Measurements from ENCODE around the gene UNC13B.
"Not testable (repeated sequence)": the region's sequence is repeated elsewhere in the genome, so short reads cannot be mapped to it uniquely, and the experiment has no call there.

UNC13B gene

GRCh38 chr9:35164711-35165110 lies 2.9 kb downstream of the UNC13B start:
- DNase-seq, result no peak

GRCh38 chr9:35167429-35167828 lies 5.6 kb downstream of the UNC13B start:
- DNase-seq, result not testable (repeated sequence)

- DNase-seq, result peak; percentile 33
Observed at GRCh38 chr9:35168963-35169362, 7.2 kb downstream of the UNC13B start.

DNA sequence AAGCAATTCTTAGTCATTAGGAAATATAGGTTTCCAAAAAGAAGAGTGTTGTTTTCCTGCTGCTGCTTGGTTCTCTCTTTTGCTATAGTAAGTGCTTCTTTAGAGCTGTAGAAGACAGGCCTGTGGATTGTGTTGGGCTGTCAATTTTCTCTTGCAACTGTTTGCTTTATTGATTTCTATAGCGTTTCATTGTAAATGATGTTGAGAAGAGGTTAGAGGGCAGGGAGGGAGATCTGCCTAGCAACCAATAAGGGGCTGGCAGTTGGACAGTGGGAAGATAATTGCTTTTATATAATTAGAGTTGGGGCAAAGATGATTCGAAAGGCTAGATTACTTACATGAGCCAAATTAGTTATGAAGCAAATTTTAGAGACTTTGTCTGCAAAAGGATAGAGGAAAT lies 11.1 kb downstream of the UNC13B start:
- DNase-seq, result peak; percentile 97

DNA sequence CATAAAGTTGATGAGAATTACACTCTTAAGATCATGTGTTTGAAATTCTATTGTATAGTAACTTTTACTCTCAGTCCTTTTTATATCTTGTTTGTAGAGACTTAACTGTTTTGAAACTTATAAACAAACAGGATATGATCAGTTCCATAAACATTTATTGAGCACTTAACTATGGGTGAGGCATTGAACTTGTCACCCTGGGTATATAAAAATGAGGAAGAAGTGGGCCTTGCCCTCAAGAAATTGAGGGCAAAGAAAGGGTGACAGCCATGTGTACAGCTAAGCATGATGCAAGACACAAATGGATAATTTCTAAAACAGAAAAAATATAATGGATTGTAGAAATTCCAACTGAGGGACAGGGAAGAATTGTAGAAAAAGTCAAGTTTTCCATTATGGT lies 15.7 kb downstream of the UNC13B start:
- DNase-seq, result no peak

DNA sequence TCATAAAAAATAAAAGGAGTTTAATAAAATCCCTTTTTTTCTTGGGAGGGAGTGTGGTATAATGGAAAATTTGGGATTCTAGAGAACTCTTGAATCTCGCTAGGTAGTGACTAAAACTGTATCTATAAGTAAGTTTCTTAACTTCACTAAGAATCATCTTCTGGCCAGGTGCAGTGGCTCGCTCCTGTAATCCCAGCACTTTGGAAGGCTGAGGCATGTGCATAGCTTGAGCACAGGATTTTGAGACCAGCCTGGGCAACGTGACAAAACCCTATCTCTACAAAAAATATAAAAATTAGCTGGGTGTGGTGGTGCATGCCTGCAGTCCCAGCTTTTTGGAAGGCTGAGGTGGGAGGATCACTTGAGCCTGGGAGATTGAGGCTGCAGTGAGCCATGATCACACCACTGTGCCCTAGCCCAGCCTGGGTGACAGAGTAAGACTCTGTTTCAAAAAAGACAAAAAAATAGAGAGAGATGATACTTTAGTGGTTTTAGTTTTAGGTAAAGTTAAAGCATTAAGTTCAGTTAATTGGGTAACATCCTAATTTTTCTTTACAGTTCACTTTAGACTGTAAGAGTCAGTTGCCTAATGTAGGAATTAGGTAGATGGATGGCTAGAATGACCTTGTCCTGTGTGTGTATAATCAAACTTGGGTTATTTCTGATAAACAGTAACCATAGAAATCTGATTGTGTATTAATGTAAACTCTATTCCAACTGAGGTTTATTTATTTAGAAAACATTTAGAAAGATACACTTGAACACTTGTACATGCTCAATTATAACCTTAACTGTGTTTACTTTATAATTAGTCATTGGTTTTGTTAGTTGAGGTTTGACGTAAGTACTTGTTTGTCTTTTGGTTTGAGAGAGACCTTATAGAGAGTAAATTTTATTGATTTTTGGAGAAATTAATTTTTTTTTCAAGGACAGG lies 17.8 kb downstream of the UNC13B start:
- peak; percentile 52 for DNase-seq

DNA sequence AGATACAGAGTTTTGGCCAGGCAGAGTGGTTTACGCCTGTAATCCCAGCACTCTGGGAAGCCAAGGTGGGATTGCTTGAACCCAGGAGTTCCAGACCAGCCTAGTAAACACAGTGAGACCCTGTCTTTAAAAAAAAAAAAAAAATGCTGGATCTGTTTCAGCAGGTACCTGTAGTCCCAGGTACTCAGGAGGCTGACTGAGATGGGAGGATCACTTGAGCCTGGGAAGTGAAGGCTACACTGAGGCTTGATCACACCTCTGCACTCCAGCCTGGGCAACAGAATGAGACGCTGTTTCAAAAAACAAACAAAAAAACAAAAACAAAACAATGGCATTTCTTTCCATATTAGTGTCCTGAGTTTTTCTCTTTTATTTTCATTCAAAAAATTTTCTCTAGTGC lies 19.0 kb downstream of the UNC13B start:
- no peak for DNase-seq

DNA sequence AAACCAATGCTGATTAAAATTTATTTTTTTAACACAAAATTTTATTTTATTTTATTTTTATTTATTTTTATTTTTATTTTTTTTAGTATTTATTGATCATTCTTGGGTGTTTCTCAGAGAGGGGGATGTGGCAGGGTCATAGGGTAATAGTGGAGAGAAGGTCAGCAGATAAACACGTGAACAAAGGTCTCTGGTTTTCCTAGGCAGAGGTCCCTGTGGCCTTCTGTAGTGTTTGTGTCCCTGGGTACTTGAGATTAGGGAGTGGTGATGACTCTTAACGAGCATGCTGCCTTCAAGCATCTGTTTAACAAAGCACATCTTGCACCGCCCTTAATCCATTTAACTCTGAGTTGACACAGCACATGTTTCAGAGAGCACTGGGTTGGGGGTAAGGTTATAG lies 20.6 kb downstream of the UNC13B start:
- DNase-seq, result not testable (repeated sequence)

GRCh38 chr9:35182996-35183754 lies 21.4 kb downstream of the UNC13B start:
- not testable (repeated sequence) for DNase-seq

DNA sequence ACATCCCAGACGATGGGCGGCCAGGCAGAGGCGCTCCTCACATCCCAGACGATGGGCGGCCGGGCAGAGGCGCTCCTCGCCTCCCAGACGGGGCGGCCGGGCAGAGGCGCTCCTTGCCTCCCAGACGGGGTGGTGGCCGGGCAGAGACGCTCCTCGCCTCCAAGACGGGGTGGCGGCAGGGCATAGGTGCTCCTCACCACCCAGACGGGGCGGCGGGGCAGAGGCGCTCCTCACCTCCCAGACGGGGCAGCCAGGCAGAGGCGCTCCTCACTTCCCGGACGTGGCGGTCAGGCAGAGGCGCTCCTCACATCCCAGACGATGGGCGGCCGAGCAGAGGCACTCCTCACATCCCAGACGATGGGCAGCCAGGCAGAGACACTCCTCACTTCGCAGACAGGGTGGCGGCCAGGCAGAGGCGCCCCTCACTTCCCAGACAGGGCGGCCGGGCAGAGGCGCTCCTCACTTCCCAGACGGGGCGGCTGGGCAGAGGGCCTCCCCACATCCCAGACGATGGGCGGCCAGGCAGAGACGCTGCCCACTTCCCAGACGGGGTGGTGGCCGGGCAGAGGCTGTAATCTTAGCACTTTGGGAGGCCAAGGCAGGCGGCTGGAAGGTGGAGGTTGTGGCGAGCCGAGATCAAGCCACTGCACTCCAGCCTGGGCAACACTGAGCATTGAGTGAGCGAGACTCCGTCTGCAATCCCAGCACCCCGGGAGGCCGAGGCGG lies 22.1 kb downstream of the UNC13B start:
- DNase-seq, result not testable (repeated sequence)

DNA sequence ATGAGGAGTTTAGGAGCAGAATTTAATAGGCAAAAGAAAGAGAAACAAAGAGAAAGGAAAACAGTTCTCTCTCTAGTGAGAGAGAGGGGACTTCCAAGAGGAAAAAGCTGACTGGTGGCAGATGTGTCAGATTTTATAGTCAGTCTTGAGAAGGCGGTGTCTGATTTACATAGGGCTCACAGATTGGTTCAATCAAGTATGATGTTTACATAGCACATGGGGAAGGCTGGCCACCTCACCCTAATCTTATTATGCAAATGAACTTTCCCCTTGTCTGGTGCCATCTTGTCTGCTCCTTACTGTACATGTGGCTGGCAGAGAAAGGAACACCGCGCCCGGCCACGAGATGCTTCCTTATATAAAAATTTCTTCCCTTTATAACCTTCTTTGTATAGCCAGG lies 24.7 kb downstream of the UNC13B start:
- no peak for DNase-seq

GRCh38 chr9:35190203-35190602 lies 28.4 kb downstream of the UNC13B start:
- no peak for DNase-seq

DNA sequence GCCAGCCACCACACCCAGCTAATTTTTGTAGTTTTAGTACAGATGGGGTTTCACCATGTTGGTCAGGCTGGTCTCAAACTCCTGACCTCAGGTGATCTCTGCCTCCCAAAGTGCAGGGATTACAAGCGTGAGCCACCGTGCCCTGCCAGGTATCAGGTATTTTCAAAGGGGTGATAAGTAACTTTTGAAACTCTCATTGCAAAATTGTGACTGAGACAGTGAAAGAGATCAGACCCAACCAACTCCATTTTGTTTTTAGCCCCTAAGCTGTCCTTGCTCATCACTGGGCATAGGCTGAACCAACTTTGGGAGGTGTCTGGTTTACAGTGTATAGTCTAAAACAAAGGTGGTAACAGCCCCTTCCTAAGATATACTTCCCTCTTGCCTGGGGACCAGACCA lies 29.3 kb downstream of the UNC13B start:
- DNase-seq, result no peak

GRCh38 chr9:35193762-35194161 lies 32.0 kb downstream of the UNC13B start:
- no peak for DNase-seq

- DNase-seq, result no peak
Observed at GRCh38 chr9:35195683-35196082, 33.9 kb downstream of the UNC13B start.

GRCh38 chr9:35198191-35198590 lies 36.4 kb downstream of the UNC13B start:
- no peak for DNase-seq

DNA sequence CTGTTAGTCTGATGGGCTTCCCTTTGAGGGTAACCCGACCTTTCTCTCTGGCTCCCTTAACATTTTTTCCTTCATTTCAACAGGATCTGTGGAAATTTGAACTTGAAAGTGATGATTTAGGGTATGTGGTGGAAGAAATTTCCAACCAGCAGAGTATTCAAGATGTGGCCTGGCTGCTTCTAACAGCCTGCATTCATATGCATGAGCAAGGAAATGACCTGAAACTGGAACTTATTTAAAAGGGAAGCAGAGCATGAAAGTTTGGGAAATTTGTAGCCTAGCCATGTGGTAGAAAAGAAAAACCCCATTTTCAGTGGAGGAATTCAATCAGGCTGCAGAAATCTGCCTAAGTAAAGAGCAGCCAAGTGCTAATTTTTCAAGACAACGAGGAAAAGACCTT lies 41.7 kb downstream of the UNC13B start:
- no peak for DNase-seq

DNA sequence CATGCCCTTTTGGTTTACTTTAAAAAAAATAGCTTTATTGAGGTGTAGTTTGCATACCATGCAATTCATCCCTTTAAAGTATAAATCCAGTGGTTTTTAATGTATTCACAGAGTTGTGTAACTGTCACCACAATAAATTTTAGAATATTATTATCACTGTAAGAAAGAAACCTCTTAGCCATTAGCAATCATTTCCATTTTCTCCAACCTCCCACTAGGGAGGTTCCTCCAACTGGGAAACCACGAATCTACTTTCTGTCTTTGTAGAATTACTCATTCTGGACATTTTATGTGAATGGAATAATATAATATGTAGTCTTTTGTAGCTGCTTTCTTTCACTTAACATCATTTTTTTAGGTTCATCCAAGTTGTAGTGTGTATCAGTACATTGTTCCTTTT lies 43.5 kb downstream of the UNC13B start:
- DNase-seq, result no peak

DNA sequence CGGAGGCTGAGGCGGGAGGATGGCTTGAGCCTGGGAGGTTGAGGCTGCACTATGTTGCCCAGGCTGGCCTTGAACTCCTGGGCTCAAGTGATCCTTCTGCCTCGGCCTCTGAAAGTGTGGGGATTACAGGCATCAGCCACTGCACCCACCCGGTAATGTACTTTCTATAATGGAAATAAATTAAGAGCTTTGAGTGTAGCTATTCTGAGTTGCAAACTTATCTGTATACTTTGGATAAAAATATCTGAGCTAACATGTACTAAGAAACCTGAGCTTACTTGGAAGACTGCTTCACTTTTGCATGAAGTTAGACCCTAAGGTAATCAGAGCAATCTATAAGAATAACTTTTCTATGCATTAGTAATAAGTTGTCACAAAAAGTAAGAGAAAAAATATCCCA lies 50.0 kb downstream of the UNC13B start:
- no peak for DNase-seq

- DNase-seq, result no peak
Observed at GRCh38 chr9:35220659-35221338, 59.0 kb downstream of the UNC13B start.

- DNase-seq, result no peak
Observed at GRCh38 chr9:35225677-35226076, 63.9 kb downstream of the UNC13B start.

DNA sequence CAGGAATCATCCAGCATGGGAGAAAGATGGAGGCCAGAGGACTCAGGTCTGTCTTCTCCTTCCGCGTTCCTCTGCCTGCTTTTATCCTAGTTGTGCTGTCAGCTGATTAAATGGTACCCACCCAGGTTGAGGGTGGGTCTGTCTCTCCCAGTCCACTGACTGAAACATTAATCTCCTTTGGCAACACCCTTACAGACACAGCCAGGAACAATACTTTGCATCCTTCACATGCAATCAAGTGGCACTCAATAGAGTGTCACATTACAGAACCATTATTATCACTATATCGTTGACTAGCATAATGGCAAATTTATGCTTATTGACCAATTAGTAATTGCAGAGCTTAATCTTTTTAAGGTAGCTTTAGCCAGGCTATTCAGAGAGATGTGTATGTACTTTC lies 64.8 kb downstream of the UNC13B start:
- DNase-seq, result peak; percentile 90

DNA sequence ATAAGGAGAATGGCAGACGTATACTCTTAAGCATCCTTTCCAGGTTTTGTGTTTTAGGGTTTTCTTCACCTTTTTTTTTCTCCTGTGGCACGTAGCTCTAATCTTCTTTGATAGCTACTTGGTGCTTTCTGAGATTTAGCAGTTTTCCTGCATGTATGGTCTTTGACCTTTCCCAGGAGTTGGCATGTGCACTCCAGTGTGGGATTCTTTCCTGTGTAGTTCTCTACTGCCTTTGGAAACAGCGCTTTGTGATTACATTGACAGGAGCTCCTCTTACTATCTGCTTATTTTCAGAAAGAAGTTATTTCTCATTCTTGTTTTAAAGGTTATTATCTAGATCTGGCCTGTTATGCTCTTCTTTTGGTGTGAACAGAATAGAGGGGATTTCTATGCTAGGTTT lies 65.5 kb downstream of the UNC13B start:
- no peak for DNase-seq
